Lung microvascular endothelial cell (primary cell): ENCODE measurements around the gene AHRR. TPM values are rescaled to one million over a fixed set of nuclear protein-coding genes. Genes with fewer than 3 reads are reported as not detected.
A peak's percentile ranks its signal among the peaks of the same experiment; 100 is the strongest.
"Not testable (repeated sequence)": the region's sequence is repeated elsewhere in the genome, so short reads cannot be mapped to it uniquely, and the experiment has no call there.

Experiments used
- DNase-seq, 2 donors: peaks; one replicate each; pipeline versions ENCODE4 v3.0.0 to v3.0.0-alpha.2; 2010; ENCODE audit warnings: low read depth in 2 of 2
- total RNA-seq: library from RNA; depleted of rRNA; stranded (reverse); fragments of >200 nt; gene quantifications from 2 replicates; pipeline ENCODE4 v1.2.1, GENCODE V29; 2014

The AHRR gene
- total RNA-seq, 1 donor from 2014 or later = 1.4 TPM

DNA sequence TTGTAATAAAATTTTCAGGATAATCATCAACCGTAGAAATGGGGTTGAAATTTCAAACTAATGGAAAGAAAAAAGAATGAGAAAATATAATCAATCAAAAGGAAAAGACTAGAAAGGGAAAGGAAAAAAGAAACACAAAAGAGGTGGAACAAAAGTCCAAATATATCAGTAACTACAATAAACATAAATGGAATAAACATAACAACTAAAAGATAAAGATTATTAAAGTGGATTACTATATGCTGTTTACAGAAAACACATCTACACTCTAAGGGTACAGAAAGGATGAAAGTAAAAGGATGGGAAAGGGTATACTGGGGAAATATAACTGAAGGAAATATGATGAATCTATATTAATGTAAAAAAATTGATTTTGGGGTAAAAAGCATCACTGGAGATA is 43.0 kb downstream of the AHRR start:
- no peak for DNase-seq

DNA sequence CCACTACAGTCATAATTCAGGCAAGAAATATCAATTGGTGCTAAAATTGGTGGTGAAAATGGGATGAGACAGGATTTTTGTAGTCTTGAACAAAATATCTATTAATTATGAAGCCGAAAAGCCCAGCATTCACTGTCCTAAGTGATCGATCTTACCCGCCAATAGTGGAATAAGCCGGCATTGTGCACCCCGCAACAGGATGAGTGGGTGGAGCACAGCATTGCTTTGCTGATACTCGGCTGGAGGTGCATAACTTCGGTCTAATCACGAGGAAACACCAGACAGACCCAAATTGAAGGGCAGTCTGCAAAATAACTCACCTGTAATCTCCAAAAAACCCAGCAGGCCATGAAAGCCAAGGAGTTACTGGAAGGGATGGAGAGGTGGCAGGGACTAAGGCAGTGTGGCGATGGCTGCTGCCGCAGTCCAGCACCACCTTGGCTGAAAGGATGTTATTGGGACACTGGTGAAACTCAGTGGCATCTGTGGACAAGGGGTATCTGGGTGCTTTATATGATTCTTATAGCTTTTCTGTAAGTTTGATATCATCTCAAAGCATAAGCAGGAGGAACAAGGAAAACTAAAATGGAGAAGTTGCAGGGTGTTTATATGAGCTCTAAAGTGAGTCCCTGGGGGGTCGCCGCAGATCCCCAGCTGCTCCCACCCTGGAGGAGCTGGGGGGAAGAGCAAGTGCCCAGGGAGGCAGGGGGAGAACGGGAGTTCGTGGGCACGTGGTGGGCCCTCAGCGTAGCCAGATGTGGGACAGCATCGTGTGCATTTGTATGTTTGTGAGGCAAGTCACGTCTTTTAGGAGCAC is 45.2 kb downstream of the AHRR start:
- no peak for DNase-seq

- no peak for DNase-seq
Measured at GRCh38 chr5:367358-368130, 46.0 kb downstream of the AHRR start.

DNA sequence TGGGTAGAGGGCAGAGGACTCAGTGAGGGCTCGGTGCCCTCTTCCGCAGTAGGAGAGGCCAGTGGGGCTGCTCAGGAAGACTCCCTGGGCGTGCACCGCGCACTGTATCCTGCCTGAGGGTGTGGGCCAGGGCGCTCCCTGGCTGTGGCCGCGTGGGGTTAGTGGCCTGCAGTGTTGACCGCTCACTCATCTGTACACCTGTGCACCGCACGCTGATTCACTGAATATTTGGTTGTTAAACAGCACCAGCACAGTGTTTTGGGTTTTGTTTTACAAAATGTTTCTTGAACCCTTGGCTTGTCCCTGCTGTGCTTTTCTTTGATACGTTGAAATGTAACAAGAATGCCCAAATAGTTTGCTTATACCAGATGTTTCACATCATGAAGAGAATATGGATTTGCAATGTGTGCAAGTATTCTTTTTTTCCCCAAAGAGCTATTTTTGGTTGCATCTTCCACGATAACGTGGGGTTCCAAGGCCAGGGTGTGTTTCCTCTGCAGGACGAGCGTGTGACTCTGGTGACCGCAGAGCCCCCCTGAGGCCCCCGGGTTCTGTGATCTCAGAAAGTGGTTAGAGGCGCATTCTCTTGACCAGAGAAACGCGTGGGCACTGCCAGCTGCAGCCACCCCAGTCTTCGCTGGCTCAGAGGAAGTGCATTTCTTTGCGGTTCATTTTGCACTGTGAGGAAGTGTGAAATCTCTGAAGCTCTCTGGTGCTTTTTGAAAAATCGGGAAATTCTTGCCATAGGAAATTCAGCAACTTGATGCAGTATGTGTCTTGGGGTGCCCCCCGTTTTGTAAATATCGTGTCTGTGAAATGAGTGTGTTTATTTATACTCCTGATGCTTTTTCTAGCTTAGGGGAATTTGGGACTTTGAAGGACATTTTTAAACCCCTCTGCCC is 46.9 kb downstream of the AHRR start:
- no peak for DNase-seq

GRCh38 chr5:369151-369868 is 47.8 kb downstream of the AHRR start:
- peak in 1 of 2 donors; percentile 46 for DNase-seq

- DNase-seq = not testable (repeated sequence)
Measured at GRCh38 chr5:369869-370236, 48.3 kb downstream of the AHRR start.

GRCh38 chr5:370311-370958 is 48.9 kb downstream of the AHRR start:
- DNase-seq = no peak

GRCh38 chr5:370959-371810 is 49.7 kb downstream of the AHRR start:
- DNase-seq = no peak

GRCh38 chr5:371811-372555 is 50.5 kb downstream of the AHRR start:
- no peak for DNase-seq

DNA sequence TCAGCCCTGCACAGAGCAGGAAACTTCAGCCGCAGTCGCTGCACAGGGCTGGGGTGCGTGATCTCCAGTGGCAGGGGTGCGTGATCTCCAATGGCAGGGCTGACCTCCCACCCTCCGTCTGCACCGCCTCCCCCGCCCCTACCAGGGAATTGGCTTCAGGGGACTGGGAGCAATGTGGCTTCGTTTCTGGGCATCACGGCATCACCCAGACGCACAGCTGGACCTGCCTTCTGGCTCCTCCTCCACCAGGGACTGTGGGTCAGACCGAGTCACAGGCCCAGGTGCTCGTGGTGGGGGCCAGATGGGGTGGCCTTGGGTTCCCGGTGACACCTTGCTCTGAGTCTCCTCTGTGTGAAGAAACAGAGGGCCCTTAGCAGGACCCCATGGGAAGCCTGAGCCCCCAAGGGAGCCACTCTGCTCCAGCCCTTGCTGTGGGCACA is 51.1 kb downstream of the AHRR start:
- no peak for DNase-seq

DNA sequence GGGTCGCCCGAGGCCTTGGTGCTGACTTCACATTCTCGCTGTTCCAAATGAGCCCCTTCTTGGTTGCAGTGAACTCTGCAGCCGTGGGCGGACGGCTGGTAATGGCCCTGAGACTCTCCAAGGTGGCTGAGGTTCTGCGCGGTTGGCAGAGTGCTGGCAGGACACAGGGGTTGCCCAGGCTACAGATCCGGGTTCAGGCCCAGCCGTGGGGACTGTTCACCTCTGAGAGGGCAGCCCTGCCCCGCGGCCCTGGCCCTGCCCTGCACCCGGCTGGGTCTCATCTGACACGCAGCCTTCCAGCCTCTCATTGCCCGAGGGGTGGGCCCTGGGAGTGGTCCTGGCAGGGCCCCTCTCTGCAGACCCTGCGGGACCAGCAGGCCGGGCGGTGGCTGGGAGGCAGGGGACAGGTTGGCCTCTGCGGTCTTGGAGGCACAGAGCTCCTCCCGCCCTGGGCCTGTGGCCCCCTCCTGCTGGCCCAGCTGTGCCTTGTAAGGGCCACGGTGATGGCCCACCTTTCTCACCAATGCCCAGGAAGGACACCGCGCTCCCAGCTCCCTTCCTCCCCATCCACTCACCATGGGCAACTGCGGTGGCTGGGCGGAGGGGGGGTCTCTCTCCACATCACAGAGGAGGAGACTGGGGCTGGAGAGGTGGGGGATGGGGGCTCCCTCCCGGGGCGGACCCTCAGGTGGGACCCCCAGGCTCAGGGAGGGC is 51.6 kb downstream of the AHRR start:
- DNase-seq = peak in 1 of 2 donors; percentile 36

DNA sequence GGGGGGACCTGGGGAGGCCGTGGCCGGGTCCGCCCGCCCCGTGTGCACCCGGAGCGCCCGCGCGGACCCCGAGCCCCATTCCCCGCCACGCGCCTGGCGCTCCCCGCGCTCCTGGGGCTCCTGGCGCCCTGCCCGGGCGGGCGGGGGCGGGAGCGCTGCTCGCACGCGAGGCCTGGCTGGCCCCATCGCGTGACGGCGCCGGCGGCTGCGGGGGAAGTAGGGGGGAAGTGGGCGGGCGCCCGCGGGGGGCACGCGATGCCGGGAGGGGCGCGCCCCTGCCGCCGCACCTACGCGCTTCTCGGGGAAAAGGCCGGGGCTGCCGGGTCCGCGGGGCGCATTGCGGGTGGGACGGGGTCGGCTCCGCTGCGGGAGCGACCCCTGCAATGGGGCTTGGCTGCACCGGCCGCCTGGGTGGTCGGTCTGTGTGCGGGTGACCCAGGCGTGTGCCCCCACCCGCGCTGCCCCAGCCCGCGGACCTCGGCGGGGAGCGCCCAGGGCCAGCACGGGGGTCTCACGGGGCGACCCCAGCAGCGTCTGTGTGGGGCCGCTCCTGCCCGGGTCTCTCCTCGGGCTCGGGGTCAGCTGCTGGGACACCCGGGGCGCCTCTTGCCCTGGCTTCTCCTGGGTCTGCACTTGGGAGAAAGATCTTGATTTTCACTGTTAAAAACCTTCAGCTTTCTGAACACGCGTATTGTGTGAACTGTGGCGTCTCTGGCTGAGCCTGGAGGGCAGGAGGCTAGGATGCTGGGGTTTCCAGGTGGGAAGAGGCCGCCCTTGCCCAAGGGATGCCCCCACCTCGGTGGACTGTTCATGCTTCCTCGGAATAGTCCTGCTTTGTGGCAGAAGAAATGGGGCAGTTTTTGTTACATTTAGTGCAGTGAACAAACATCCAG is 52.4 kb downstream of the AHRR start:
- peak; percentile 83 to 91 for DNase-seq

DNA sequence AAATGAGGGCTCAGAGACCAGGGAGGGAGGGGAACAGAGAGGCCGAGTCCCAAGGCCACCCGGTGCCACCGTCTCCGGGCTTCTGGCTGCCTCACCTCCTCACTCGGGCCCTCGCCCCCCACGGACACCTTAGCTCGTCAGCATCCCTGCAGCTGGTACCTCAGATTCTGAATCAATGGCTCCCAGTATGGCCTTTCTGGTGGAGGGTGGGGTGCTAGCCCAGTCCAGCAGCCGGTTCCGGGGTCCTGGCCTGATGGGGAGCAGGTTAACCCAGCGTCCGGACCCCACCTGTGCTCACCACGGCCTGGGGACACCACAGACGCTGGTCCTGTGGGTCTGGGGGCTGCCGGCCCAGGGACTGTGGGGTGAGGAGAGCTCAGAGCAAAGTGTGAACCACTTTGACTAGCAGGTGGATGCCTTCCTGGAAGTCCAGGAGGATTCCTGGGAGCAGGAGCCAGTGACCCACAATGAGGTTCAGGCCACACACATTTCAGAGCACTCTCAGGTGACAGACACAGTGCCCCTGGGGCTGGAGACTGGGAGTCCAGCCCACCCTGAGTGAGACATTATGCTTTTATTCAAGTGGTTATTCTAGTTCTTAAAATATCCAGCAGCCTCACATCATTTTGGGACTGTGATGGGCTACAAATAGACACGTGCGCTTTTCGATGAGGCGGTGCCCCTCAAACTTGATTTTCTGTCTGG is 53.3 kb downstream of the AHRR start:
- DNase-seq = no peak

- no peak for DNase-seq
Measured at GRCh38 chr5:375336-375920, 53.9 kb downstream of the AHRR start.

GRCh38 chr5:375921-376798 is 54.6 kb downstream of the AHRR start:
- no peak for DNase-seq
